Nucleus accumbens (tissue), 56 donors: ENCODE results near the gene ANKS6.

ENCODE experiments used
- DNase-seq, 56 donors: peaks; one replicate each; lab custom pipeline; 2025; lab: John Stamatoyannopoulos, UW

ANKS6 gene

DNA sequence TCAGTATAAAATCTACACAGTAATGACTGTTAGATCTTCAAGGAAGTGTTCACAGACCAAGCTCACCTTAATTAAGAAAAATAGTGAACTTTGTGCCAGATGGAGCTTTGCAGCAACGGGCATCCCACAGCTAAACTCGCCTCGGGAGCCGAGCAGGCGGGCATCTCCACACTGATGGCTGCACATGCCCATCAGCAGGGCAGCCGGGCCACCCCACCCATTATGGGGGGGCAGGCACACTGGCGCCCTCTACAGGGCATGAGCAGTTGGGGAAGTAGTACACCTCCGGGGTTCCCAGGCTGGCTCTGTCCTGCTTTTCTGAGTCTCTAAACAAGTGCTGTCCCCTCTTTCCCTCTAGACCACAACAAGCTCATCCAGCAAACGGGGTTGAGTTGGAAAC, 21.6 kb downstream of the ANKS6 start:
- no peak for DNase-seq

- no peak for DNase-seq
Observed at GRCh38 chr9:98773721-98774120, 22.6 kb downstream of the ANKS6 start.

DNA sequence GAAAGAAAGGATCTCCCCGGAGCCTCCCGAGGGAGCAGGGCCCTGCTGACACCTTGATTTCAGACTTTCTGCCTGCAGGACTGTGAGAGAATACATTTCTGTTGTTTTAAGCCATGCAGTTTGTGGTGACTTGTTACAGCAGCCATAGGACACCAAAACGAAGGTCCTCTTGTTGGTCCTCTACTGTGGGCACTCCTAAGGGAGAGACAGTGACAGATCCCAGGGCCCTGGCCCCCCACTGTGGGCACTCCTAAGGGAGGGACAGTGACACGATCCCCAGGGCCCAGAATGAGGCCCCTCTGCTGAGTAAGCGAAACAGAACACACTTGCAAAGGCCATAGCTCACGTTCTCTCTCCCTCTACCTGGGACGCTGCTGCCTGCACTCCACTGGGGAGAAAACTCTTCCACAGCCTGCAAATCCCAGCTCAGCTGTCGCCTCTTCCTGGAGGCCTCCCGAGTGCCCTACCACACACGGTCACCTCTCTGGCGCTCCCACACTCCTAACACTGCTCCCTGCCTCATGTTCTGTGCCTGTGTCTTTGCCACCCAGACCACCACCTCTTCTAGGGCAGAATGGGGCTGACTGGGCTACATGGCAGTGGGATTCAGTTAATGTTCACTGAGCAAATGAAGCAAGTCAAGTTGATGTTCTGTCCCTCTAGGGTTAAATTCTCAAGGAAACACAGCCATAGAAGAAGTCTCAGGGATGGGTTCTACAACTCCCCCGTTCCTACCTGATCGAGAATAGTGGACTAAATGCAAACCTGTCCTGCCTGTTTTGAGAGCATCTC, 23.8 kb downstream of the ANKS6 start:
- DNase-seq, result no peak

DNA sequence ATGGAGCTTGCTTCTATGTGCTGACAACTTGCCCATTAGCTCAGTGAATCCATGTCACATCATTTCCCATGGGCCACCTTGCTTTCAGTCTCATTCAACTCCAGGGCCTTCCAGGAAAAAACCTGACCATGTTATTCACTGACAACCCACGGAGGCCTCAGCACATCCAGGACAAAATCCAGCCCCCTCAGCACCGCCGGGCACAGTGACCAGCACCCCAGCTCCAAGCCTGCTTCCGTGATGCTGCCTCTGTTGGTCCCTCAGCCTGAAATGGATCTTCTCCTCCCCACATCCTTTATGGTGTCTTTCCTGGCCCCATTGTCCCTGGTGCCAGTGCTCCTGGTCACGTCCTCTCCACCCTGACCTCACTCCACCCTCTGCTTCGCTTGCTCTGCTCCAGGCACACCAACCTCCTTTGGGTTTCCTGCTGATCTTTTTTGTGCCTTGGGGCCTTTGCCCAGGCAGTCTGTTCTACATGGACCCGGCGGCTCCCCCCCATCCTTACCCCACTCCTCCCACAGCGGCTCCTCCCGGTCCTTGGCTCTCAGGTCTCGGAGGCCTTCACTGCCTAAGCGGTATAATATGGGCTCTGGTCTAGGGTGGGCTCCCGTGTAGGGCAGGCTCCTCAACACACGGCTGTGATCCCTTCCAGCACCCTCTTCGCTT, 25.0 kb downstream of the ANKS6 start:
- no peak for DNase-seq

- no peak for DNase-seq
Observed at GRCh38 chr9:98770717-98771116, 25.6 kb downstream of the ANKS6 start.

- DNase-seq, result no peak
Observed at GRCh38 chr9:98768344-98768743, 28.0 kb downstream of the ANKS6 start.

- no peak for DNase-seq
Observed at GRCh38 chr9:98767915-98768314, 28.4 kb downstream of the ANKS6 start.

- no peak for DNase-seq
Observed at GRCh38 chr9:98767196-98767595, 29.2 kb downstream of the ANKS6 start.

DNA sequence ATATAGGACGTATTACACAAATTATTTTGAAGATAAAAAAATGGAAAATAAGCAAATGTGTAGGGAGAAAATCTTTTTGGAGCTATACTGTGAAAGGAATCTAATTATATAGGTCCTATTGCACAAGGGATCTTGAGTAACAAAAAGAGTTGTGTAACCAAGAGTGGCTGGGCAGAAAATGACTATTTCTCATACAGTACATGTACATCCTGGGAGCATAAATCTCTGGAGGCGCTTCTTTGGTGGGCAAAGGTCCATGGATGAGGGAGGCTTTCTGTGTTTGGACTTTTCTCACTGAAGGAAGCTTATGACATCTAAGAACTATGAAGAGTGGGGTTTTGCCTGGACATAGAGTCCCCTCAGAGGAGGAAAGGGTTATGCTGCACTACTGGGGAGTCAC, 29.8 kb downstream of the ANKS6 start:
- no peak for DNase-seq

- no peak for DNase-seq
Observed at GRCh38 chr9:98765256-98765655, 31.1 kb downstream of the ANKS6 start.

GRCh38 chr9:98763986-98764745, 32.2 kb downstream of the ANKS6 start:
- DNase-seq, result no peak

DNA sequence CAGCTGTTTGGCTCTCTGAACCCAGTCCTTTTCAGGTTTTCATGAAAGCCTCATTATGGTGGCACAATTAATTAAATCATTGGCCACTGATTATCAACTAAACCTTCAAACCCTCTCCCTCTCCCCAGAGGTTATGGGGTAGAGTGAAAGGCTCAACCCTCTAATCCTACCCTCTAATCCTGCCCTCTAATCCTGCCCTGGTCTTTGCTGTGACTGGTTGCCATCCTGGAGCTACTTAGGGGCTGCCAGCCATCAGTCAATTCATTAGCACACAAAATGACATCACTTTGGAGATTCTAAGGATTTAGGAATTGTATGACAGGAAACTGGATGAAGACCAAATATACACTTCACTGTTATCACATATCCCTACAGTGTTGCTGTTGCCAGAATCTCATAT, 36.1 kb downstream of the ANKS6 start:
- DNase-seq, result no peak

DNA sequence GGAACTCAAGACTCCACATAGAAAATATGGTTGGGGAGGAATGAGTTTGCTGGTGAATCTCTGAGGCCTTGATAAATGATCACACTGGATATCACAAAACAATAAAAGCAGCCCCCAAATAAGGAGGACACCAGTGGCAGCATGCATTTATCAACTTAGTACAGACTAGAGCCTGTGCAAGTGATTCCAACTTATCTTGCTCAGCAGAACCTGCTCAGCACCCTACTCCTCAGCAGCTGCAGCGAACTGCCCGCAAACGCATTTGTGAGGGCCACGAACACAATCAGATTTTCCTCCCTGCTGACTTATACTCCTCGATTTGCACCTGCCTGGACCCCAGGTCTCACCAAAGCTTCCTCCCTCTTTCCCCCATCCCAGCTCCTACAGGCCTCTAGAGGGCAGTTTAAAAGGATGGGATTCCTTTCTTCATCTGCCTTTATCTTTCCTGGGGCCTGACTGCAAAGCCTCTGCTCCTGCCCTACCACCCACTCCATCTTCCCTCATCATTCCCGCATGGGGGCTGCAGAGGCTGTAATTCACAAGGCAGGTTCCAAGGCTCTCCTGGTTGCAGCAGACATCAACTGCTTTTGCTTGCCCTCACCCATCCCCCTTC, 41.2 kb downstream of the ANKS6 start:
- DNase-seq, result no peak

DNA sequence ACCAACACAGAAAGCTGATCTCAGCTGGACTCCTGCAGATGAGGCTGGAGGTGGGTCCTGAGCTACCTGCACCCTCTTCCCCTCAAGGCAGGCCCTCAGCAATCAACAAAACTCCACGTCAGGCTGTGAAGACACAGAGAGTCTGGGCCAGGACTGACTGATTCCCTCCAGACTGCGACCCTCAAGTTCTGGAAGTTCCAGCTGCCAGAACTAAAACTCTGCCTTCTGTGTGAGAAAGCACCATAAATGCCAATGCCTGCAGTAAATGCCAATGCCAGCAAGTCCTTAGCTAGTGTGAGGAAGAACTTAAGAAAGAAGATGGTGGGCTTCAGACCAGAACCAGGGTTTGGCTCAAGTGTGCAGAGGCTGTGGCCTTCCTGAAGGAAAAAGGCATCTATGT, 45.1 kb downstream of the ANKS6 start:
- no peak for DNase-seq

- no peak for DNase-seq
Observed at GRCh38 chr9:98750364-98751060, 45.8 kb downstream of the ANKS6 start.

GRCh38 chr9:98747476-98747875, 48.9 kb downstream of the ANKS6 start:
- DNase-seq, result no peak

DNA sequence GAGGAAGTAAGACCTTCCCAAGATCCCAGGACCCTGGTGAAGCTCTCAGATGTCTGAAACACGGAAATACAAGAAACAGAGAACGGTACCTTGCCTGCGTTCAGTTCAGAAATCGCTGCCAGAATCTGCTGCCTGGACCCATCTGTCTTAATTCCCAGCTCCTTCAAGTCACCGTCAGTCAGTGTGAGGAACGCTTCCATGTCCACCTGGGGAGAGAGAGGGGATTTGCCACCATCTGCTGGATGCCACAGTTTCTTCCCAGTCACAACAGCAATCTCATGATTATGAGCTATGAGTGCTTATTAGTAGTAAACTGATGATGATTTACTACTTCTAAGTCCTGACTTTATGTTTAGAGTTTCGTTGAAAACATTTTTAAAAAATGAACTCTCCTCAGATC, 50.9 kb downstream of the ANKS6 start:
- DNase-seq, result no peak

DNA sequence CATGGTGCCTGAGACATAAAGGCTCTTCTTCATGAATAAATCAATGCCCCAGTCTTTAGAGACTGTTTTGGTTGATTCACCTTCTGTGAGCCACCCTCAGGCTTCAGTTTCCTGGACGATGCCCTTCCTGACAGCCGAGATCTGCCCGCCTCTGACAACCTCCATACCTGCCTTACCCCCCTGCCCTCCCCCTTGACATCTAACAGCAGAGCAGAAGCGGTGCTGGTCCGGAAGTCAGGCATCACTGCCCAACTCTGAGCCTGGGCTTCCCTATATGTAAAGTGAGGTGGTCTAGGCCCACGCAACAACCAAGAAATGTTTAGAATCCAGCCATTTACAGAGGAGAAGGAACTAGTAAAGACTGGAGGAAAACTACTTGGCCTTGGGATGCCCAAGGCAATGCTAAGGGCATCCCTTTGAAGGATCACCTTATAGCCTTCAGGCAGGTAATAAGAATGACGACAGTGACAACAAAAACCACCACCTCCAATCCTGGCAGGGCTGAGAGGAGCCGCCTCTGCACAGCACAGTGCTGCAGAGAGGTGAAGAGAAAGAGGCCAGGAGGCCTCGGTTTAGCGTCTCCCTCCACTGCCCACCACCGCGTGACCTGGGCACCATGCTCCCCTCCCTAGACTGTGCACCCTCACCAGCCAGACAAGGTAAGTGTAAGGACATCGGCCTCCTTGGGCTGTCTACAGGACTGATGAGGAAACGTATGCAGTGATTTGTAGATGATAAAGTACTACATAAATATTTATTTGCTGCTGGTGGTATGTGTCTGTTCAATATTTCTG, 52.3 kb downstream of the ANKS6 start:
- DNase-seq, result no peak

- DNase-seq, result no peak
Observed at GRCh38 chr9:98743329-98743728, 53.0 kb downstream of the ANKS6 start.
